ENCODE results near the gene GNB1L.

The GNB1L gene

GRCh38 chr22:19764636-19765476 is 89.8 kb downstream of the GNB1L start:
- no peak for TF ChIP-seq CTCF (IDR thresholded peaks at IDR 0.05; ENCODE audit: low read depth, low read length)
- DNase-seq (ENCODE audit: low read depth, low spot score) = no peak
- H3K4me3 ChIP-seq (ENCODE audit: low read depth, low read length) = no peak overlapping the region
- in situ Hi-C loops (cut with HindIII; ENCODE audit: low sequenced_read_pairs) = no loop called here

- TF ChIP-seq CTCF (IDR thresholded peaks at IDR 0.05; ENCODE audit: low read depth, low read length) = no peak
- in situ Hi-C loops (cut with HindIII; ENCODE audit: low sequenced_read_pairs) = no loop called here
- DNase-seq (ENCODE audit: low read depth, low spot score) = no peak
- H3K4me3 ChIP-seq (ENCODE audit: low read depth, low read length) = no peak overlapping the region
Observed at GRCh38 chr22:19764299-19764593, 90.4 kb downstream of the GNB1L start.

GRCh38 chr22:19763458-19764298 is 91.0 kb downstream of the GNB1L start:
- in situ Hi-C loops (cut with HindIII; ENCODE audit: low sequenced_read_pairs) = no loop called here

GRCh38 chr22:19762568-19763457 is 91.9 kb downstream of the GNB1L start:
- TF ChIP-seq CTCF (IDR thresholded peaks at IDR 0.05; ENCODE audit: low read depth, low read length) = no peak
- H3K4me3 ChIP-seq (ENCODE audit: low read depth, low read length) = no peak overlapping the region
- in situ Hi-C loops (cut with HindIII; ENCODE audit: low sequenced_read_pairs) = no loop called here
- no peak for DNase-seq (ENCODE audit: low read depth, low spot score)

More at GRCh38 chr22:19763458-19764298, 91.0 kb downstream of the GNB1L start:
- no peak for DNase-seq (ENCODE audit: low read depth, low spot score)
- no peak for TF ChIP-seq CTCF (IDR thresholded peaks at IDR 0.05; ENCODE audit: low read depth, low read length)
- no peak overlapping the region for H3K4me3 ChIP-seq (ENCODE audit: low read depth, low read length)

- no peak for DNase-seq (ENCODE audit: low read depth, low spot score)
- H3K4me3 ChIP-seq (ENCODE audit: low read depth, low read length) = no peak overlapping the region
- no peak for TF ChIP-seq CTCF (IDR thresholded peaks at IDR 0.05; ENCODE audit: low read depth, low read length)
- in situ Hi-C loops (cut with HindIII; ENCODE audit: low sequenced_read_pairs) = no loop called here
Observed at GRCh38 chr22:19761725-19762567, 92.7 kb downstream of the GNB1L start.

All from astrocyte of the spinal cord (primary cell).